ENCODE data around the gene ZNF423. TPM values are rescaled to one million over a fixed set of nuclear protein-coding genes. Genes with fewer than 3 reads are reported as not detected.
"Not testable (repeated sequence)": the region's sequence is repeated elsewhere in the genome, so short reads cannot be mapped to it uniquely, and the experiment has no call there.

Gene ZNF423
- total RNA-seq, 1 donor from 2014 or later: 10.6 TPM

DNA sequence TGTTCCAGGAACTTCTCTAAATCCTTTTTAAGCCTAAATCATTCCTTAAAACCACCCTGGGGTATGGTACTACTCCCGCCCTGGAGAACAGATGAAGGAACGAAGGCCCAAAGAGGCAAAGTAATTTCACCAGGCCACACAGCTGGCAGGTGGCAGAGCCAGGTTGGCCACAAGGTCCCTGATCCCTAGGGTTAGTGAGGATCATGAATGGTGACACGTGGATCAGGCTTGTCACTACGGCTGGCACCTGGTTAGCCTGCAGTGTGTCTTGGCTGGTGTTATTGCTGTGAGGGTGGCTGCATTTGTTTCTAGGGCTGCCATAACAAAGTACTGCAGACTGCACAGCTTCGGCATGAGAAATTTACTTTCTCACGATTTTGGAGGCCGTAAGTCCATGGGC is 26.0 kb upstream of the ZNF423 start:
- Histone ChIP-seq H2AFZ (ENCODE audit: low read depth, low read length) (no peak overlapping the region), H3K27ac (ENCODE audit: low read depth, low read length) (no peak overlapping the region), H3K4me2 (ENCODE audit: low read length) (no peak overlapping the region), H3K36me3 (ENCODE audit: insufficient read depth, low read length) (no peaks in the 10 kb centered on the region), H3K79me2 (ENCODE audit: insufficient read depth, low read length) (no peaks in the 10 kb centered on the region), H3K27me3 (ENCODE audit: insufficient read depth, low read length) (no peaks in the 10 kb centered on the region), H3K4me1 (ENCODE audit: insufficient read depth, low read length) (no peaks in the 10 kb centered on the region), H3K9me3 (ENCODE audit: insufficient read depth, low read depth, low read length) (no peaks in the 10 kb centered on the region), H4K20me1 (ENCODE audit: insufficient read depth, low read length) (no peaks in the 10 kb centered on the region), H3K9ac (ENCODE audit: low read length) (no peak overlapping the region), H3K4me3 (ENCODE audit: insufficient read depth, low read depth, low read length) (no peak overlapping the region)
- Mint-ChIP-seq H3K4me3 (ENCODE audit: unreplicated experiment) (no peak overlapping the region), H3K27me3 (ENCODE audit: low read depth, unreplicated experiment) (peaks cover 32% of the 10 kb centered on the region), H3K27ac (ENCODE audit: unreplicated experiment) (no peak overlapping the region), H3K36me3 (ENCODE audit: low read depth, unreplicated experiment) (no peaks in the 10 kb centered on the region), H3K4me1 (ENCODE audit: low read depth, unreplicated experiment) (peaks cover 6% of the 10 kb centered on the region), H3K9me3 (ENCODE audit: unreplicated experiment) (no peaks in the 10 kb centered on the region)
- TF ChIP-seq EZH2 (IDR thresholded peaks at IDR 0.05; ENCODE audit: insufficient read depth, low read length) (no peak), CTCF (IDR thresholded peaks at IDR 0.05; ENCODE audit: insufficient read depth, low read depth, low read length) (no peak)
- DNase-seq (ENCODE audit: low read depth) (no peak), FAIRE-seq (no peak)

DNA sequence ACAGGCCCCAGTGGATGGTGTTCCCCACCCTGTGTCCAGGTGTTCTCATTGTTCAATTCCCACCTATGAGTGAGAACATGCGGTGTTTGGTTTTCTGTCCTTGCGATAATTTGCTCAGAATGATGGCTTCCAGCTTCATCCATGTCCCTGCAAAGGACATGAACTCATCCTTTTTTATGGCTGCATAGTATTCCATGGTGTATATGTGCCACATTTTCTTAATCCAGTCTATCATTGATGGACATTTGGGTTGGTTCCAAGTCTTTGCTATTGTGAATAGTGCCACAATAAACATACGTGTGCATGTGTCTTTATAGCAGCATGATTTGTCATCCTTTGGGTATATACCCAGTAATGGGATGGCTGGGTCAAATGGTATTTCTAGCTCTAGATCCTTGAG is 22.6 kb upstream of the ZNF423 start:
- H3K4me2 ChIP-seq (ENCODE audit: low read length); H3K9me3 Mint-ChIP-seq (ENCODE audit: unreplicated experiment); H3K9me3 ChIP-seq (ENCODE audit: insufficient read depth, low read depth, low read length); H3K4me1 ChIP-seq (ENCODE audit: insufficient read depth, low read length); FAIRE-seq; H3K9ac ChIP-seq (ENCODE audit: low read length); H3K27me3 ChIP-seq (ENCODE audit: insufficient read depth, low read length); H4K20me1 ChIP-seq (ENCODE audit: insufficient read depth, low read length); H2AFZ ChIP-seq (ENCODE audit: low read depth, low read length); H3K4me3 Mint-ChIP-seq (ENCODE audit: unreplicated experiment); H3K36me3 Mint-ChIP-seq (ENCODE audit: low read depth, unreplicated experiment); H3K79me2 ChIP-seq (ENCODE audit: insufficient read depth, low read length); H3K4me3 ChIP-seq (ENCODE audit: insufficient read depth, low read depth, low read length); H3K27ac ChIP-seq (ENCODE audit: low read depth, low read length); DNase-seq (ENCODE audit: low read depth); H3K4me1 Mint-ChIP-seq (ENCODE audit: low read depth, unreplicated experiment); H3K27ac Mint-ChIP-seq (ENCODE audit: unreplicated experiment); H3K36me3 ChIP-seq (ENCODE audit: insufficient read depth, low read length): not testable (repeated sequence)
- peaks cover 30% of the 10 kb centered on the region for H3K27me3 Mint-ChIP-seq (ENCODE audit: low read depth, unreplicated experiment)

DNA sequence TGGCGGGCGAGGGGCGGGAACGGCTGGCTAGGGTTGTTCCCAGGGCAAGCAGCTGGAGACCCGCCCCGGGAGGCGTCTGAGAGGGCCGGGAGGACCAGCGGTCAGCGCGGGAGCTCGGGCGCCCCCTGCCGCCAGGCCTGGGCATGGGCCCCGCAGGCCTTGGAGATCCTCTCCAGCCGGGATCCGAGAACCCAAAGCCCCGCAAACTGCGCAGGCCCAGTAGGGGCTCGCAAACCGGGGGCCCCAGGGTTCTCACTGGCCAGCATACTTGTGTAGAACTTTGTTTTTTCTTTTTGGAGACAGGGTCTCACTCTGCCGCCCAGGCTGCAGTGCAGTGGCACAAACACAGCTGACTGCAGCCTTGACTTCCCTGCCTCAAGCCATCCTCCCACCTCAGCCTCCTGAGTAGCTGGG is 20.8 kb upstream of the ZNF423 start:
- no peak for TF ChIP-seq EZH2 (IDR thresholded peaks at IDR 0.05; ENCODE audit: insufficient read depth, low read length)
- TF ChIP-seq CTCF (IDR thresholded peaks at IDR 0.05; ENCODE audit: insufficient read depth, low read depth, low read length): peak; percentile 43
- Mint-ChIP-seq H3K27me3 (ENCODE audit: low read depth, unreplicated experiment) (peaks cover 28% of the 10 kb centered on the region), H3K27ac (ENCODE audit: unreplicated experiment) (no peak overlapping the region), H3K4me1 (ENCODE audit: low read depth, unreplicated experiment) (peaks cover 2% of the 10 kb centered on the region), H3K4me3 (ENCODE audit: unreplicated experiment) (no peak overlapping the region), H3K36me3 (ENCODE audit: low read depth, unreplicated experiment) (no peaks in the 10 kb centered on the region), H3K9me3 (ENCODE audit: unreplicated experiment) (no peaks in the 10 kb centered on the region)
- H3K36me3 ChIP-seq (ENCODE audit: insufficient read depth, low read length): no peaks in the 10 kb centered on the region
- H3K79me2 ChIP-seq (ENCODE audit: insufficient read depth, low read length): no peaks in the 10 kb centered on the region
- H3K27ac ChIP-seq (ENCODE audit: low read depth, low read length): no peak overlapping the region
- H3K27me3 ChIP-seq (ENCODE audit: insufficient read depth, low read length): no peaks in the 10 kb centered on the region
- H3K4me3 ChIP-seq (ENCODE audit: insufficient read depth, low read depth, low read length): no peak overlapping the region
- no peaks in the 10 kb centered on the region for H4K20me1 ChIP-seq (ENCODE audit: insufficient read depth, low read length)
- DNase-seq (ENCODE audit: low read depth) (no peak), FAIRE-seq (no peak)
- H3K4me1 ChIP-seq (ENCODE audit: insufficient read depth, low read length): no peaks in the 10 kb centered on the region
- H2AFZ ChIP-seq (ENCODE audit: low read depth, low read length): peak overlapping the region; percentile 60
- no peaks in the 10 kb centered on the region for H3K9me3 ChIP-seq (ENCODE audit: insufficient read depth, low read depth, low read length)
- peak overlapping the region; percentile 72 for H3K4me2 ChIP-seq (ENCODE audit: low read length)
- no peak overlapping the region for H3K9ac ChIP-seq (ENCODE audit: low read length)

Data from astrocyte (in vitro differentiated cells and primary cell).